ENCODE results near the gene LRRC14B. TPM values are rescaled to one million over a fixed set of nuclear protein-coding genes. Genes with fewer than 3 reads are reported as not detected.
"Not testable (repeated sequence)": the region's sequence is repeated elsewhere in the genome, so short reads cannot be mapped to it uniquely, and the experiment has no call there.

LRRC14B gene
- total RNA-seq, 3 donors from 2014 or later (not counting 1 experiment from before 2014, with no cell fraction given): not detected

DNA sequence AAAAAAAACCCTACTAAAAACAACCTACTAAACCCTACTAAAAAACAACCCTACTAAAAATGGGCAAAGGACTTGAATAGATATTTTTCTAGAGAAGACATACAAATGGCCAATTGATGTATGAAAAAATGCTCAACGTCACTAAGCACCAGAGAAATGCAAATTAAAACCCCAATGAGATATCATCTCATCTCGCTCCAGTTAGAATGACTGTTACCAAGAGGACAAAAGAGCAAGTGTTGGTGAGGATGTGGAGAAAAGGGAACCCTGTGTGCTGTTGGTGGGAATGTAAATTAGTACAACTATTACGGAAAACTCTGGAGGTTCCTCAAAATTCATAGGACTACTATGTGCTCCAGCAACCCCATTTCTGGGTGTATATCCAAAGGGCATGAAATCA, 37.6 kb downstream of the LRRC14B start:
- H3K27ac Mint-ChIP-seq: peak overlapping the region in 1 of 2 donors; percentile 14
- Histone ChIP-seq H3K27me3 (ENCODE audit: control insufficient read depth, insufficient read depth, low read length) (no peaks in the 10 kb centered on the region), H3K9me3 (ENCODE audit: control insufficient read depth, insufficient read depth, low read length) (no peaks in the 10 kb centered on the region), H3K36me3 (ENCODE audit: control insufficient read depth, insufficient read depth, low read length) (peaks cover 78% of the 10 kb centered on the region), H3K4me3 (ENCODE audit: low read length) (no peak overlapping the region), H3K4me1 (ENCODE audit: control insufficient read depth, insufficient read depth, low read length) (no peaks in the 10 kb centered on the region), H3K27ac (ENCODE audit: low read length) (no peak overlapping the region)
- peaks cover 21% of the 10 kb centered on the region for H3K36me3 Mint-ChIP-seq
- no peak for ATAC-seq
- H3K9me3 Mint-ChIP-seq: no peaks in the 10 kb centered on the region
- intact Hi-C loops (cut with micrococcal nuclease): no loop called here
- H3K4me1 Mint-ChIP-seq: no peaks in the 10 kb centered on the region
- TF ChIP-seq CTCF (IDR thresholded peaks at IDR 0.05): no peak
- no peak for DNase-seq
- no peaks in the 10 kb centered on the region for H3K27me3 Mint-ChIP-seq (ENCODE audit: low read depth in 2 of 2)
- WGBS (ENCODE audit: insufficient coverage): 88% methylated on average over 3 of the region's 3 CpGs
- H3K4me3 Mint-ChIP-seq: no peak overlapping the region

GRCh38 chr5:230711-231110, 39.4 kb downstream of the LRRC14B start:
- H3K27me3 ChIP-seq (ENCODE audit: control insufficient read depth, insufficient read depth, low read length): no peaks in the 10 kb centered on the region
- intact Hi-C loops (cut with micrococcal nuclease): no loop called here
- WGBS (ENCODE audit: insufficient coverage): 98% methylated on average over 12 of the region's 14 CpGs
- no peak for DNase-seq
- H3K27me3 Mint-ChIP-seq (ENCODE audit: low read depth in 2 of 2): no peaks in the 10 kb centered on the region
- peak overlapping the region in 1 of 2 donors; percentile 33 for H3K27ac Mint-ChIP-seq
- H3K9me3 ChIP-seq (ENCODE audit: control insufficient read depth, insufficient read depth, low read length): no peaks in the 10 kb centered on the region
- H3K9me3 Mint-ChIP-seq: no peaks in the 10 kb centered on the region
- TF ChIP-seq CTCF (IDR thresholded peaks at IDR 0.05): no peak
- no peak overlapping the region for H3K4me3 Mint-ChIP-seq
- no peak overlapping the region for H3K4me3 ChIP-seq (ENCODE audit: low read length)
- H3K36me3 ChIP-seq (ENCODE audit: control insufficient read depth, insufficient read depth, low read length): peaks cover 78% of the 10 kb centered on the region
- no peaks in the 10 kb centered on the region for H3K4me1 ChIP-seq (ENCODE audit: control insufficient read depth, insufficient read depth, low read length)
- peaks cover 9% of the 10 kb centered on the region for H3K36me3 Mint-ChIP-seq
- H3K27ac ChIP-seq (ENCODE audit: low read length): no peak overlapping the region
- no peak for ATAC-seq
- no peaks in the 10 kb centered on the region for H3K4me1 Mint-ChIP-seq

GRCh38 chr5:231661-232060, 40.4 kb downstream of the LRRC14B start:
- no peaks in the 10 kb centered on the region for H3K4me1 Mint-ChIP-seq
- no peak for ATAC-seq
- Histone ChIP-seq H3K27me3 (ENCODE audit: control insufficient read depth, insufficient read depth, low read length) (no peaks in the 10 kb centered on the region), H3K4me1 (ENCODE audit: control insufficient read depth, insufficient read depth, low read length) (no peaks in the 10 kb centered on the region), H3K9me3 (ENCODE audit: control insufficient read depth, insufficient read depth, low read length) (no peaks in the 10 kb centered on the region), H3K36me3 (ENCODE audit: control insufficient read depth, insufficient read depth, low read length) (peaks cover 70% of the 10 kb centered on the region), H3K4me3 (ENCODE audit: low read length) (no peak overlapping the region), H3K27ac (ENCODE audit: low read length) (no peak overlapping the region)
- H3K36me3 Mint-ChIP-seq: peaks cover 6% of the 10 kb centered on the region
- H3K9me3 Mint-ChIP-seq: no peaks in the 10 kb centered on the region
- H3K4me3 Mint-ChIP-seq: no peak overlapping the region
- no peaks in the 10 kb centered on the region for H3K27me3 Mint-ChIP-seq (ENCODE audit: low read depth in 2 of 2)
- no peak for DNase-seq
- TF ChIP-seq CTCF (IDR thresholded peaks at IDR 0.05): no peak
- no peak overlapping the region for H3K27ac Mint-ChIP-seq
- WGBS (ENCODE audit: insufficient coverage): 91% methylated on average over 13 of the region's 13 CpGs
- intact Hi-C loops (cut with micrococcal nuclease): no loop called here

DNA sequence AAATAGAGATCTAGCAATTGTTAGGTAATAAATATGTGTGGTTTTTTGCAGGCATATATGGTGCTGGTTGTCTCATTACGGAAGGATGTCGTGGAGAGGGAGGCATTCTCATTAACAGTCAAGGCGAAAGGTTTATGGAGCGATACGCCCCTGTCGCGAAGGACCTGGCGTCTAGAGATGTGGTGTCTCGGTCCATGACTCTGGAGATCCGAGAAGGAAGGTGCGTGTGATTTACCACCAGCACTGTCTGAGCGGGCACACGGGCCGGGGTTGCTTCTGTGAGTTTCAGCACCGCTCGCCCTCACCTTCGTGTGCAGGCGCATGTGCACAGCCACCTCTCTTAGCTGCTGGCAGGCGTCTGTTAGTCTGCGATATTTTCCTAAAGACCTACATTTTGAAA, 42.1 kb downstream of the LRRC14B start:
- H3K27me3 ChIP-seq (ENCODE audit: control insufficient read depth, insufficient read depth, low read length); H3K9me3 Mint-ChIP-seq; H3K4me1 ChIP-seq (ENCODE audit: control insufficient read depth, insufficient read depth, low read length); H3K27me3 Mint-ChIP-seq (ENCODE audit: low read depth in 2 of 2); H3K36me3 Mint-ChIP-seq; H3K4me1 Mint-ChIP-seq; ATAC-seq; H3K27ac ChIP-seq (ENCODE audit: low read length); intact Hi-C loops (cut with micrococcal nuclease); DNase-seq; H3K27ac Mint-ChIP-seq; H3K4me3 ChIP-seq (ENCODE audit: low read length); H3K9me3 ChIP-seq (ENCODE audit: control insufficient read depth, insufficient read depth, low read length); H3K4me3 Mint-ChIP-seq: not testable (repeated sequence)
- peaks cover 65% of the 10 kb centered on the region for H3K36me3 ChIP-seq (ENCODE audit: control insufficient read depth, insufficient read depth, low read length)
- 99% methylated on average over 19 of the region's 20 CpGs for WGBS (ENCODE audit: insufficient coverage)
